Right atrium auricular region (tissue), 2 donors: Measurements from ENCODE around the gene ATP1B3. TPM values are rescaled to one million over a fixed set of nuclear protein-coding genes. Genes with fewer than 3 reads are reported as not detected.
"Not testable (repeated sequence)": the region's sequence is repeated elsewhere in the genome, so short reads cannot be mapped to it uniquely, and the experiment has no call there.

Source experiments
- DNase-seq: peaks from one replicate; pipeline ENCODE4 v3.0.0-alpha.2; 2019; ENCODE audit warnings: low spot score
- H3K27ac ChIP-seq, 2 donors: fragments of 200-600 bp; sonication (generic); 1 replicate in 1 of 2; 2 replicates in 1 of 2; pipeline ENCODE4 v1.5.1; 2016 to 2019
- H3K27me3 ChIP-seq, 2 donors: fragments of 200-600 bp; sonication (generic); one replicate each; pipeline versions ENCODE4 v1.5.1 to v1.6.0; 2017 to 2019
- H3K36me3 ChIP-seq: fragments of 200-600 bp; sonication (generic); one replicate; pipeline ENCODE4 v1.5.1; 2016
- H3K4me1 ChIP-seq, 2 donors: fragments of 200-600 bp; sonication (generic); one replicate each; pipeline versions ENCODE4 v1.5.1 to v1.6.0; 2017 to 2019
- H3K4me3 ChIP-seq, 2 donors: fragments of 200-600 bp; sonication (generic); 1 replicate in 1 of 2; 2 replicates in 1 of 2; pipeline ENCODE4 v1.5.1; 2017 to 2019; ENCODE audit warnings: mild to moderate bottlenecking in 1 of 2, moderate library complexity in 1 of 2
- H3K9me3 ChIP-seq, 2 donors: fragments of 200-600 bp; sonication (generic); one replicate each; pipeline ENCODE4 v1.5.1; 2019
- total RNA-seq, 2 donors: library from RNA; depleted of rRNA; stranded (reverse); fragments of >200 nt; gene quantifications; one replicate each; pipeline ENCODE4 v1.1.0, GENCODE V29; 2016
- TF ChIP-seq, protein P1 (sequence below), 2 donors: fragments of 200-600 bp; sonication (generic); IDR thresholded peaks; one replicate each; pipeline ENCODE4 v1.5.1; 2019; ENCODE audit warnings: antibody characterized with exemption in 2 of 2

The ATP1B3 gene
- total RNA-seq, 2 donors from 2014 or later = 33.7 to 44.7 TPM

DNA sequence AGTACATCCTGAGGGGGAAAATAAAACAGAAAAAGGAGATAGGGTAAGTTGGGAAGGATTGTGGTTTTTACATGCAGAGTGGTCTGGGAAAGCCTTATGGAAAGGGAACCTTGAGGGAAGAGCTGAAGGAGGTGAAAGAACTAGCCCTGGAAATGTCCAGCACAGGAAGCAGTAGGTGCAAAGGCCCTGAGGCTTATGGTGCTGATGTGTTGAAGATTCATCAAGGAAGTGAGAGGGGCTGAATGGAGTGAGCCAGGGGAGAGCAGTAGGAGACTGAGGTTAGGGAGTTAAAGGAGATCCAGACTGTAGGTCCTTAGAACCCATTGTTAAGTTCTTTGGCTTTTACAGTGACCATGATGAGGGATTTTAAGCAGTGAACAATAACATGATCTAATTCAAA, 33.0 kb downstream of the ATP1B3 start:
- H3K36me3 ChIP-seq = peaks cover 44% of the 10 kb centered on the region
- no peak for DNase-seq
- no peaks in the 10 kb centered on the region for H3K9me3 ChIP-seq
- H3K27ac ChIP-seq = no peak overlapping the region
- no peaks in the 10 kb centered on the region for H3K4me1 ChIP-seq
- no peak overlapping the region for H3K4me3 ChIP-seq
- H3K27me3 ChIP-seq = no peaks in the 10 kb centered on the region
- TF ChIP-seq, protein P1, sequence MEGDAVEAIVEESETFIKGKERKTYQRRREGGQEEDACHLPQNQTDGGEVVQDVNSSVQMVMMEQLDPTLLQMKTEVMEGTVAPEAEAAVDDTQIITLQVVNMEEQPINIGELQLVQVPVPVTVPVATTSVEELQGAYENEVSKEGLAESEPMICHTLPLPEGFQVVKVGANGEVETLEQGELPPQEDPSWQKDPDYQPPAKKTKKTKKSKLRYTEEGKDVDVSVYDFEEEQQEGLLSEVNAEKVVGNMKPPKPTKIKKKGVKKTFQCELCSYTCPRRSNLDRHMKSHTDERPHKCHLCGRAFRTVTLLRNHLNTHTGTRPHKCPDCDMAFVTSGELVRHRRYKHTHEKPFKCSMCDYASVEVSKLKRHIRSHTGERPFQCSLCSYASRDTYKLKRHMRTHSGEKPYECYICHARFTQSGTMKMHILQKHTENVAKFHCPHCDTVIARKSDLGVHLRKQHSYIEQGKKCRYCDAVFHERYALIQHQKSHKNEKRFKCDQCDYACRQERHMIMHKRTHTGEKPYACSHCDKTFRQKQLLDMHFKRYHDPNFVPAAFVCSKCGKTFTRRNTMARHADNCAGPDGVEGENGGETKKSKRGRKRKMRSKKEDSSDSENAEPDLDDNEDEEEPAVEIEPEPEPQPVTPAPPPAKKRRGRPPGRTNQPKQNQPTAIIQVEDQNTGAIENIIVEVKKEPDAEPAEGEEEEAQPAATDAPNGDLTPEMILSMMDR (IDR thresholded peaks at IDR 0.05) = no peak

DNA sequence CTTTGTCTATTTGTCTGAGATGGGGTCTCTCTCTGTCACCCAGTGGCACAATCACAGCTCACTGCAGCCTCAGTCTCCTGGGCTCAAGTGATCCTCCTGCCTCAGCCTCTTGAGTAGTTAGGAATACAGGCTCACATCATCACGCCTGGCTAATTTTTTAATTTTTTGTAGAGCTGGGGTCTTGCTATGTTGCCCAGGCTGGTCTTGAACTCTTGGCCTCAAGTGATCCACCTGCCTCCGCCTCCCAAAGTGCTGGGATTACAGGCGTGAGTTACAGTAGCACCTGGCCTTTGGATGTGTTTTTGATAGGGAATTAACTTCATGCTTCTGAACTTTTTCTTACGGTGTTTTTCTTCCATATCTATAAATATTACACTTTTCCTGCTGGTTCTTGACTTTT, 33.5 kb downstream of the ATP1B3 start:
- H3K27ac ChIP-seq, H3K4me1 ChIP-seq, H3K9me3 ChIP-seq, H3K27me3 ChIP-seq, DNase-seq, H3K4me3 ChIP-seq: not testable (repeated sequence)
- H3K36me3 ChIP-seq = peaks cover 48% of the 10 kb centered on the region

DNA sequence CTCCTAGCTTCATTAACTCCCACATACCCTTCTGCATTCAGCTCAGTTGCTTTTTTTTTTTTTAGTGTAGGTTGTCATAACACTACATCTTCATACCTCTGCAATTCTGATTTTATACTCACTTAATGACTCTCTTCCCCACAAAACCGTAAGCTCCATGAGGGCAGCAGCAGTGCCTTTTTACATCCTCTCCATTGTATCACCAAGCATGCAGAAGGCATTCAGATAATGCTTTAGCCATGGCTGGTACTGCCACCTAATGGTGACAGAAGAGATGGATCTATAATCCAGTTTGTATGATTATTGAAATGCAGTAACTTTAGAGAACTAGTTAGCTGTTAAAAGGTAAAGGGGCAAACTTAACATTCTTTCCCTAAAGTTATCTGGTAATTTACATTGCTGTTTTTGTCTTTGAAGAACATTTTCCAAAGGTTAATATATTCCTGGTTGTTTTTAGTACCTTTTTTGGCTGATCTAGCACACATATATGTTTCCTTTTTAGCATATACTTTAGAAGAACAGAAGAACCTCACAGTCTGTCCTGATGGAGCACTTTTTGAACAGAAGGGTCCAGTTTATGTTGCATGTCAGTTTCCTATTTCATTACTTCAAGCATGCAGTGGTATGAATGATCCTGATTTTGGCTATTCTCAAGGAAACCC, 36.8 kb downstream of the ATP1B3 start:
- no peak for DNase-seq
- H3K36me3 ChIP-seq = peaks cover 34% of the 10 kb centered on the region
- no peak overlapping the region for H3K27ac ChIP-seq
- TF ChIP-seq, protein P1 (IDR thresholded peaks at IDR 0.05) = peak; percentile 27 to 68
- no peaks in the 10 kb centered on the region for H3K4me1 ChIP-seq
- no peak overlapping the region for H3K4me3 ChIP-seq
- H3K9me3 ChIP-seq = no peaks in the 10 kb centered on the region
- no peaks in the 10 kb centered on the region for H3K27me3 ChIP-seq

DNA sequence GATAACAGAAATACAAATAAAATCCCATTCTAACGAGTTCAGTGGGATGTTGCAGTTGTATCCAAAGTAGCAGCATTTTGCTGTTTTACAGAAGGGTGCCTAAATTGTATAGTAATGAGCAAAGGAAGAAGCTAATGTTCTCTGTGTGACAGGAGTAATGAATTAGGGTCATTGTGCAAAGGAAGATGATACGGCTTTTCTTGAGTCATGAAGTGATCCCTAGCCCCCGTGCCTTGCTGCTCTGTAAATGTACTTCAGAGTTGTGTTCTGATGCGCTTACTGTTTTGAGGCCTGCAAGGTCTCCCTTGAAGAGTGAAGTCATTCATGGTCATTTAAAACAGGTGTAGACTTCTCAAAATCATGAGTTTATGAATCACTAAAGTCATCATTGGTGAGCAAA, 37.9 kb downstream of the ATP1B3 start:
- no peak overlapping the region for H3K4me3 ChIP-seq
- no peaks in the 10 kb centered on the region for H3K9me3 ChIP-seq
- peaks cover 27% of the 10 kb centered on the region for H3K36me3 ChIP-seq
- H3K27me3 ChIP-seq = no peaks in the 10 kb centered on the region
- DNase-seq = no peak
- H3K27ac ChIP-seq = no peak overlapping the region
- TF ChIP-seq, protein P1 (IDR thresholded peaks at IDR 0.05) = no peak
- no peaks in the 10 kb centered on the region for H3K4me1 ChIP-seq

DNA sequence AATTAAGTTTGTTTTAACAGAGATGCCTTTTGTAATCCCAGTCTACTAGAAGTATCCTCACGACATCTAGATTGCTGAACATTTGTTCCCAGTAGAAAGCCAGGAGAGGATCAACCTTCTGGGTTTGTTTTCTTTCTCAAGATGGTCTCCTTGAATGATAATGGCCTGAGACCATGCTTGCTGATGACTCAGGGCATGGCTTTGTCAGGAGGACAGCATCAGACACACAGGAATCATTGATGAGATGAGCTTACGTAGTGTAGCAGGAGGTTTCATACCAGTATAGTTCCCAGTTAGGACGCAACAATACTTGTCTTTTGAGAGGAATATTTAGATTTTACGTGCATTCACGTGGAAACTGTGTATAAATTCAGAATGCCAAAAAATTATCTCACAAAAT, 38.6 kb downstream of the ATP1B3 start:
- TF ChIP-seq, protein P1 (IDR thresholded peaks at IDR 0.05) = no peak
- Histone ChIP-seq H3K27ac (no peak overlapping the region), H3K27me3 (no peaks in the 10 kb centered on the region), H3K9me3 (no peaks in the 10 kb centered on the region), H3K36me3 (peaks cover 25% of the 10 kb centered on the region), H3K4me1 (no peaks in the 10 kb centered on the region), H3K4me3 (no peak overlapping the region)
- no peak for DNase-seq

DNA sequence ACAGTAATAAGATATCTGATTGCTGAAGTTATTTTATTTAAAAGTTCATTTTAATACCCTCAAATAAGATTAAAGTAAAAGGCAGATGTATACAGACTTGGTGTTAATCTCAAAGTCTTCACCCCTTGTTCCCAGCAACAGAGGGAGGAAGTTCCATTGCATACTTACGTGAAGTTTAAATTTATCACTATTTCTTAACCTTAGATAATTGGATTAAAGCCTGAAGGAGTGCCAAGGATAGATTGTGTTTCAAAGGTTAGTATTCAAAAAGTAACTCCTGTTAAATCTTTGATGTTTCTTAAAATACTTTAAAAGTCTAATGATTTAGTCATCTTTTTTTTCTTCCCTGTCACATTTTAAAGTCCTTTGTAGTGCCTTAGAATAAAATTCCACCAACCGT, 39.3 kb downstream of the ATP1B3 start:
- TF ChIP-seq, protein P1 (IDR thresholded peaks at IDR 0.05) = no peak
- Histone ChIP-seq H3K9me3 (no peaks in the 10 kb centered on the region), H3K4me1 (no peaks in the 10 kb centered on the region), H3K4me3 (no peak overlapping the region), H3K36me3 (peaks cover 23% of the 10 kb centered on the region), H3K27me3 (no peaks in the 10 kb centered on the region), H3K27ac (no peak overlapping the region)
- no peak for DNase-seq
